ENCODE measurements around the gene PCBP3. TPM values are rescaled to one million over a fixed set of nuclear protein-coding genes. Genes with fewer than 3 reads are reported as not detected.
"Not testable (repeated sequence)": the region's sequence is repeated elsewhere in the genome, so short reads cannot be mapped to it uniquely, and the experiment has no call there.

Gene PCBP3
- polyA plus RNA-seq, 3 donors, result 1.7 to 9.5 (median 2.2) TPM

GRCh38 chr21:45611939-45612664 is 31.4 kb upstream of the PCBP3 start:
- H3K27ac ChIP-seq (ENCODE audit: low read depth, low read length), result no peak overlapping the region
- WGBS, 3 donors, result 55 to 72% (median 67%) methylated on average over 24 to 25 of the region's 25 CpGs

GRCh38 chr21:45612665-45613019 is 30.9 kb upstream of the PCBP3 start:
- H3K27ac ChIP-seq (ENCODE audit: low read depth, low read length), result not testable (repeated sequence)
- 87 to 94% (median 90%) methylated on average over 5 of the region's 7 CpGs for WGBS, 3 donors

- WGBS, 3 donors, result 75% methylated on average over 6 of the region's 6 CpGs
- no peak overlapping the region for H3K27ac ChIP-seq (ENCODE audit: low read depth, low read length)
These were observed 30.1 kb upstream of the PCBP3 start for GRCh38 chr21:45613396-45613795.

GRCh38 chr21:45613881-45614280 is 29.6 kb upstream of the PCBP3 start:
- no peak overlapping the region for H3K27ac ChIP-seq (ENCODE audit: low read depth, low read length)
- 49 to 61% (median 52%) methylated on average over 9 of the region's 9 CpGs for WGBS, 3 donors

DNA sequence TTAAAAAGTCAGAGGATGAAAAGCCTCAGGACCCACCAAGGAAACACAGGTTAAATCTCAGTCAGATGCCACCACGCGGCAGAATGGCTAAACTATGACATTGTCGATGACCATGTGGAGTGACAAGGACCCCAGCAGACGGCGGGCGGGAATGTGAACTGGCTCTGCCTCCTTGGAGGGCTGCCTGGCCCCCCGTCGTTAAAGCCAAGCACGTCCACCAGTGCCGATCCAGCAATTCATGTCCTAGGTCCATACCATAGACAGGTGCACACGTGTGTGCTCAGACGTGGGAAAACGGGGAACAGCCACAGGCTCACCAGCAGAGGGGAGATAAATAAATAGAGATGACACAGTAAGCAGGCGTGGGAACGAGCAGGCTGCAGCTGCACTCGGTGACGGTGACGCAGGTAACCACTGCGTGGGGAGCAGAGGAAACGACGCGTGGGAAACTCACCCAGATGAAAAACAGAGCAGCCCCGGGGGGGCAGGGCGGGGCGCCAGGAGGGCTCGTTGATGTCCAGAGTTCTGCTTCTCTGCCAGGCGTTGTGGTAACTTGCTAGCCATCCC is 28.3 kb upstream of the PCBP3 start:
- 23 to 47% (median 41%) methylated on average over 27 of the region's 27 CpGs for WGBS, 3 donors
- no peak overlapping the region for H3K27ac ChIP-seq (ENCODE audit: low read depth, low read length)

DNA sequence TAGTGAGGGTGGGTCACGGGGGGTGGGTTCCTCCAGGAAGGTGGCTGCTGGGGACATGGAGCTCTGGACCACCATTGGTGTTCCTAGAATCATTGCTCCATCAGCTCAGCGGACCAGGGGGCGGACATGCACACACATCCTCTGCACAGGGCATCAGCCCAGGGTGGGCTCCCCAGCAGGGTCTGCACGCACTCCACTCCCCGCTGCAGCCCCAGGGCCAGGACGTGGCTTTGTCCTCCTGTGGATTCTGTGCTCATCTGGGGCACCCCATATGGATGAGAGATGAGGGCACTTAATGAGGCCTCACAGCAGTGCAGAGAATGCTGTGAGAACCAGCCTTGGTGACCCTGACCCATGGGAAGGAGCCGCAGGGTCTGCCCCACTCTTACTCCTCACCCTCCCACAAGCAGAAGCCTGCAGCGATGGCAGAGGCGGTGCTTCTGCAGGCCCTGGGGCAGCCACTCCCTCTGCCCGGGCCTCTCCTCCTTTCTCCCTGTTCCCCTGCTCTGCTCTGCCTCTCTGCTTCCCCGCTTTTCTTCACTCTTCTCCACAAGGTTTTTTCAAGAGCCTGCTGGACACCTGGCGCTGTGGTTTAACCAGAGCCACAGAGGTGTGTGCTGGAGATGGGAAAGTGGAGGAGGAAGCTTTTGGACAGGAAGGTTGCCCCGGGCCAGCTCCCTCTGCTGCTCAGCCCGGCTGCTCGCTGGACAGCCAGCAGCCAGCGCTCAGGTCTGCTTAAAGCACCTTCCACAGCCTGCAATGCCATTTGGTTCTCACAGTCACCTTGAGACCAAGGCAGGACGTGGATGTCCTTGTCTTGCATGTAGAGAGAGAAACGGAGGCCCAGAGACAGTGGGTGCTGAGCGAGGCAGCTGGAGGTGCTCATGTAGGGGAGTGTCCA is 26.3 kb upstream of the PCBP3 start:
- 46 to 50% (median 47%) methylated on average over 19 of the region's 19 CpGs for WGBS, 3 donors
- no peak overlapping the region for H3K27ac ChIP-seq (ENCODE audit: low read depth, low read length)

- H3K27ac ChIP-seq (ENCODE audit: low read depth, low read length), result no peak overlapping the region
- 14 to 38% (median 16%) methylated on average over 13 of the region's 13 CpGs for WGBS, 3 donors
These were observed 25.2 kb upstream of the PCBP3 start for GRCh38 chr21:45618287-45618686.

DNA sequence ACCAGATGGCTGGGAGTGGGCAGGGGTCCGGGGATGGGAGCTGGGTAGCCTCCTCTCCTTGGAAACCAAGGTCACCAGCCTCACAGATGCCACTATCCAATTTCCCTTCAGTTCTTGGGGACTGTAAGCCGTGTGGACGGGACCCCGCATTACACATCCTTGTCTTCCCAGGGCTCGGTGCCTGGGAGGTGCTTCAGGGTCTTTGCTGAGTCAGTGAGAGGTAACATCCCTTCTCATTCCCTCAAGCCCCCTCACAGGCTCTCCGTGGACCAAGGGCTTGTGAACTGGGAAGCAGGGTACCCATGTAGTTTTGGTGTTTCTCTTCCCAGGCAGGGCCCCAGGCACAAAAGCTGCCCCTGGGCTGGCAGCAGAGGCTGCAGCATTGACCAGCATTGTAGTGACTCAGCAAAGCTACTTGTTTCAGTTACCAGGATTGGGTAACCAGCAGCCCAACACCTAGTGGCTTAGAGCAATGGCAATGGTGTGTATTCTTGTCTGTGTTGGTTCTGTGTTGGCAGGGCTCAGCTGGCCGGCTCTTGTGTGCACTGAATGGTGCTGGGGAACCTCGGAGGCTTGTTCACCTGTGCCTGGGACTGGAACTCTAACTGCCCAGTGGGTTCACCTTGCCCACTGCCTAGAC is 24.6 kb upstream of the PCBP3 start:
- WGBS, 3 donors, result 78 to 82% (median 81%) methylated on average over 8 of the region's 8 CpGs
- H3K27ac ChIP-seq (ENCODE audit: low read depth, low read length), result no peak overlapping the region

DNA sequence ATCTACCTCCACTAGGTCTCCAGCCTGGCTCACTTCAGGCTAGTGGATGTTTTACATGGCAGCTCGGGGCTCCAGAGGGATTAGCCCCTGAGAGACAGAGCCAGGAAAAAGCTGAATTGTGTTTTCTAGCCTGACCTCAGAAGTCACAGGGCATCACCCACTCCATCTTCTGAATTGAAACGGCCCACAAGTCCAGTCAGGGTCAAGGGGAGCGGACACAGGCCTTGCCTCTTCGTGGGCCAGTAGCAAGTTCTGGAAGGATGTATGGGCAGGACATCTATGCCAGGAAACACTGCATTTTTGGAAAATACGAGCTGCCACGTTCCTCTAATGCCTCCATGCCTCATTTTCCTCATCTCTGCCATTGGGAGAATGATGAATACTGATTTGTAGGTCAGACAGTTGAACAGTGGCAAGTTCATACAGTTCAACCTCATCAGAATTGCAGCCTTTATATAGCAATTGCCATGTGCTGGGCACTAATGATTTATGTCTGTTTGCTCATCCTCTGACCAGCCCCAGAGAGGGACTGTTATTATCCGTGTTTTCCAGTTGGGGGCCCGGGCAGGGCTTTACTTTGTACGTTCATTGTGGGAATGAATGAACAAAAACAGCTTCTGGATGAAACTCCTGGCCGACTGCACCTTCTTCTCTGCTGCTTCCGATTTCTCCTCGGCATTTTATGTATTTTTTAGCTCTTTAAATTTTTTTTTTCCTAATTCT is 23.2 kb upstream of the PCBP3 start:
- 51 to 64% (median 55%) methylated on average over 12 of the region's 12 CpGs for WGBS, 3 donors
- no peak overlapping the region for H3K27ac ChIP-seq (ENCODE audit: low read depth, low read length)

DNA sequence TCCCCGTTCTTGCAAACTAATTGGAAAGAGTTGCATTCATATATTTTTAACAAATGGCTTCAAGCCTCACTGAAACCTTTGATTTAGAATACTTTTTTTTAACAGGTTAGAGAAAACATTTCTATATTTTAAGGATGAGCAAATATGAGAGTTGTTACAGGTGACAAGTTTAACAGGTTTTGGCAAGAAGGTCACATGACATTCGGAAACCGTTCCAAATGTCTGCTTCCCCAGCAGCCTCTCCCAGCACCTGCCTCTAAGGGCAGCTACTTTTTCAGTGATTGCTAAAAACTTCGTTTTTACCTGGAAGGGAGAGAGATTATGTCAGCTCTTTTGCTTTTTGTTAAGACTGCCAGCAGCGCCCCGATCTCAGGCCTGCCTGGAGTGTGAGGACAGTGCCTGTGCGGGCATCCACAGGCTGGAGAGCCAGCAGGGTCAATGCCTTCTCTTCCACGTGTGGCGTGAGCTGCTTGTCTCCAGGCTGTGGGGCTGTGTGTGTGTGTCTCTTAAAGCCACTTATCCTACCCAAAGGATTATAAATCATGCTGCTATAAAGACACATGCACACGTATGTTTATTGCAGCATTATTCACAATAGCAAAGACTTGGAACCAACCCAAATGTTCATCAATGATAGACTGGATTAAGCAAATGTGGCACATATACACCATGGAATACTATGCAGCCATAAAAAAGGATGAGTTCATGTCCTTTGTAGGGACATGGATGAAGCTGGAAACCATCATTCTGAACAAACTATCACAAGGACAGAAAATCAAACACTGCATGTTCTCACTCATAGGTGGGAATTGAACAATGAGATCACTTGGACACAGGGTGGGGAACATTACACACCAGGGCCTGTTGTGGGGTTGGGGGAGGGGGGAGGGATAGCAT is 21.8 kb upstream of the PCBP3 start:
- WGBS, 3 donors, result 58 to 77% (median 67%) methylated on average over 10 of the region's 10 CpGs
- H3K27ac ChIP-seq (ENCODE audit: low read depth, low read length), result not testable (repeated sequence)

GRCh38 chr21:45622416-45623097 is 21.0 kb upstream of the PCBP3 start:
- 66 to 70% (median 69%) methylated on average over 18 to 19 of the region's 19 CpGs for WGBS, 3 donors
- H3K27ac ChIP-seq (ENCODE audit: low read depth, low read length), result no peak overlapping the region

- no peak overlapping the region for H3K27ac ChIP-seq (ENCODE audit: low read depth, low read length)
- 69 to 77% (median 74%) methylated on average over 7 of the region's 7 CpGs for WGBS, 3 donors
These were observed 20.1 kb upstream of the PCBP3 start for GRCh38 chr21:45623436-45623835.

DNA sequence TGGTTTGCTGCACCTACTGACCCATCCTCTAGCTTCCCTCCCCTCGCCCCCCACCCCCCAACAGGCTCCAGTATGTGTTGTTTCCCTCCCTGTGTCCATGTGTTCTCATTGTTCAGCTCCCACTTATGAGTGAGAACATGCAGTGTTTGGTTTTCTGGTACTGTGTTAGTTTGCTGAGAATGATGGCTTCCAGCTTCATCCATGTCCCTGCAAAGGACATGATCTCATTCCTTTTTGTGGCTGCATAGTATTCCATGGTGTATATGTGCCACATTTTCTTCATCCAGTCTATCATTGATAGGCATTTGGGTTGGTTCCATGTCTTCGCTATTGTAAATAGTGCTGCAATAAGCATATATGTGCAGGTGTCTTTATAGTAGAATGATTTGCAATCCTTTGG is 17.4 kb upstream of the PCBP3 start:
- H3K27ac ChIP-seq (ENCODE audit: low read depth, low read length), result not testable (repeated sequence)
- WGBS, 3 donors, result 63 to 73% (median 71%) methylated on average over 2 of the region's 2 CpGs

DNA sequence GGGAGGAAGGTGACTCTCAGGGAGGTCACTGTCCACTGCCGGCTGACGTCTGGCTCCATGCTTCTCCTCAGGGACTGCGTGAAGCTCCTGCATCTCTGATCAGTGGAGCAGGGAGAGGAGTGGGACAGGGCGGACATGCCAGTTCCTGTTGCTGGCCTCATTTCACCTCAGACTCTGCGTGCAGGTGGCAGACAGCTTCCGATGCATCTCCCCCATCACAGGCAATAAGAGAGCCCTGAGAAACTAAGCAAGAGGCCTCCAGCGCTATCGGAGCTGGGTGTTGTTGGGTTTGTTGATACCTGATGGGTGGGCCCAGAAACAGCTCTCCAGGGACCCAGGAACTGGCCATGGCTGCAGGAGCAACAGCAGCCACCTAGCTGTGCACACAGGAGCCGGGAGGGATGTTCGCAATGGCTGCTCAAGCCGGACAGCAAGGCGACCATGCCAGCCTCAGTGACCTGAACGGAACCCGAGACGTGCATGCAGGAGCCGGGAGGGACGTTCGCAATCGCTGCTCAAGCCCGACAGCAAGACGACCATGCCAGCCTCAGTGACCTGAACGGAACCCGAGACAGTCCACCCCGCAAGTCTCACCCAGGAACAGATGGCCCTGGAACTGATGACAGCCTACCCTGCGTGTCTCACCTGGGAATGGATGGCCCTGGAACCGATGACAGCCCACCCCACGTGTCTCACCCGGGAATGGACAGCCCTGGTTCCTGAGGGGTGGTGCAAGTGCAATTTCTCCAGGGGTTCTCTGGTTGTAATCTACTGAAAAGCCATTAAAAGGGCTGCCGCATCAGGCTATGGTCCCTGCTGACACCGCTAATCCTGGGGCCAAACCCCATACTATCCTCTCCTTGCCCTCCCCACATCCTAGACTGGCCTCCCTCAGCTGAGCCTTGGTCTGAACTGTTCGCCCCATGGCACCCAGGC is 14.2 kb upstream of the PCBP3 start:
- H3K27ac ChIP-seq (ENCODE audit: low read depth, low read length), result no peak overlapping the region
- 78 to 82% (median 81%) methylated on average over 31 of the region's 31 CpGs for WGBS, 3 donors

- H3K27ac ChIP-seq (ENCODE audit: low read depth, low read length), result no peak overlapping the region
- WGBS, 3 donors, result 79 to 84% (median 83%) methylated on average over 16 of the region's 16 CpGs
These were observed 13.3 kb upstream of the PCBP3 start for GRCh38 chr21:45630066-45630694.

All from adipose tissue (tissue), 3 donors.